GM19240 (cell line): ENCODE data around the gene LRRC58.
"Not testable (repeated sequence)": the region's sequence is repeated elsewhere in the genome, so short reads cannot be mapped to it uniquely, and the experiment has no call there.

Source experiments
- DNase-seq: peaks from one replicate; pipeline ENCODE4 v3.0.0; 2011; ENCODE audit warnings: low spot score; ENCODE audit not compliant: insufficient read length

LRRC58 gene

GRCh38 chr3:120348991-120349854 is at the start of gene LRRC58:
TSS of gene LRRC58 (minus strand) at chr3:120349354. CDS start at chr3:120349243, 111 bp downstream.
- DNase-seq: peak; percentile 72

GRCh38 chr3:120396469-120396868 is 47.3 kb upstream of the LRRC58 start:
- no peak for DNase-seq

GRCh38 chr3:120394347-120394746 is 45.2 kb upstream of the LRRC58 start:
- DNase-seq: no peak

GRCh38 chr3:120393761-120394160 is 44.6 kb upstream of the LRRC58 start:
- no peak for DNase-seq

- no peak for DNase-seq
Observed at GRCh38 chr3:120393243-120393642, 44.1 kb upstream of the LRRC58 start.

- DNase-seq: no peak
Observed at GRCh38 chr3:120382941-120383447, 33.8 kb upstream of the LRRC58 start.

- no peak for DNase-seq
Observed at GRCh38 chr3:120381503-120381902, 32.3 kb upstream of the LRRC58 start.

- not testable (repeated sequence) for DNase-seq
Observed at GRCh38 chr3:120377948-120378347, 28.8 kb upstream of the LRRC58 start.

GRCh38 chr3:120370463-120370862 is 21.3 kb upstream of the LRRC58 start:
- no peak for DNase-seq

GRCh38 chr3:120369037-120369467 is 19.9 kb upstream of the LRRC58 start:
- DNase-seq: no peak

GRCh38 chr3:120368172-120368571 is 19.0 kb upstream of the LRRC58 start:
- no peak for DNase-seq

- DNase-seq: no peak
Observed at GRCh38 chr3:120364821-120365220, 15.7 kb upstream of the LRRC58 start.

- DNase-seq: no peak
Observed at GRCh38 chr3:120364101-120364500, 14.9 kb upstream of the LRRC58 start.

GRCh38 chr3:120357807-120358206 is 8.7 kb upstream of the LRRC58 start:
- DNase-seq: no peak

- no peak for DNase-seq
Observed at GRCh38 chr3:120355486-120355885, 6.3 kb upstream of the LRRC58 start.

- no peak for DNase-seq
Observed at GRCh38 chr3:120353463-120353862, 4.3 kb upstream of the LRRC58 start.

- no peak for DNase-seq
Observed at GRCh38 chr3:120352017-120352416, 2.9 kb upstream of the LRRC58 start.

GRCh38 chr3:120350401-120350941 is 1.3 kb upstream of the LRRC58 start:
- DNase-seq: no peak

GRCh38 chr3:120349855-120350125 is 636 bp upstream of the LRRC58 start:
- no peak for DNase-seq

- DNase-seq: no peak
Observed at GRCh38 chr3:120348065-120348990, 826 bp downstream of the LRRC58 start.

GRCh38 chr3:120344349-120344748 is 4.8 kb downstream of the LRRC58 start:
- DNase-seq: no peak
